ENCODE measurements around the gene MAST4.

MAST4 gene

DNA sequence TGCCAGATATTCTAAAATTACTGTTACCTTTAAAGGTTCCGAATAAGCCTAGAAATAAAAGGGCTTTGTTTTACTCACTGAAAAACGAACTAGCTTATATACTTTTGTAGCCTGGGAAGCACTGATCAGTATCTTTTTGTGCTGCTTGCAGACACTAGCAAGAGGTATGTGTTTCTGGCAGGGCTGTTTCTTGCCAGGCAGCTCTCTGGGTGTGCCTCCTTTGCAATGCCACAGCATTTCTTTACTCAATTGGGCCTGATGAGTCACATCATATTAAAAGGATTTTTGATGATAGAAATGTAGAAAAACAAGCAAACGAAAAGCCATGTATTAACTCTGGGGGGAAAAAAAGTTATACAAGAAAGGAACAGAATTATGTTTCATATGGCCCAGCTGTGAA lies 564.8 kb downstream of the MAST4 start:
- DNase-seq (ENCODE audit: low spot score): no peak
- TF ChIP-seq, protein P1, sequence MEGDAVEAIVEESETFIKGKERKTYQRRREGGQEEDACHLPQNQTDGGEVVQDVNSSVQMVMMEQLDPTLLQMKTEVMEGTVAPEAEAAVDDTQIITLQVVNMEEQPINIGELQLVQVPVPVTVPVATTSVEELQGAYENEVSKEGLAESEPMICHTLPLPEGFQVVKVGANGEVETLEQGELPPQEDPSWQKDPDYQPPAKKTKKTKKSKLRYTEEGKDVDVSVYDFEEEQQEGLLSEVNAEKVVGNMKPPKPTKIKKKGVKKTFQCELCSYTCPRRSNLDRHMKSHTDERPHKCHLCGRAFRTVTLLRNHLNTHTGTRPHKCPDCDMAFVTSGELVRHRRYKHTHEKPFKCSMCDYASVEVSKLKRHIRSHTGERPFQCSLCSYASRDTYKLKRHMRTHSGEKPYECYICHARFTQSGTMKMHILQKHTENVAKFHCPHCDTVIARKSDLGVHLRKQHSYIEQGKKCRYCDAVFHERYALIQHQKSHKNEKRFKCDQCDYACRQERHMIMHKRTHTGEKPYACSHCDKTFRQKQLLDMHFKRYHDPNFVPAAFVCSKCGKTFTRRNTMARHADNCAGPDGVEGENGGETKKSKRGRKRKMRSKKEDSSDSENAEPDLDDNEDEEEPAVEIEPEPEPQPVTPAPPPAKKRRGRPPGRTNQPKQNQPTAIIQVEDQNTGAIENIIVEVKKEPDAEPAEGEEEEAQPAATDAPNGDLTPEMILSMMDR (IDR thresholded peaks at IDR 0.05; ENCODE audit: borderline replicate concordance, control extremely low read depth, extremely low read depth, insufficient read depth, missing control alignments): no peak
- in situ Hi-C loops (cut with MboI; ENCODE audit: low sequenced_read_pairs, unreplicated experiment): no loop called here

DNA sequence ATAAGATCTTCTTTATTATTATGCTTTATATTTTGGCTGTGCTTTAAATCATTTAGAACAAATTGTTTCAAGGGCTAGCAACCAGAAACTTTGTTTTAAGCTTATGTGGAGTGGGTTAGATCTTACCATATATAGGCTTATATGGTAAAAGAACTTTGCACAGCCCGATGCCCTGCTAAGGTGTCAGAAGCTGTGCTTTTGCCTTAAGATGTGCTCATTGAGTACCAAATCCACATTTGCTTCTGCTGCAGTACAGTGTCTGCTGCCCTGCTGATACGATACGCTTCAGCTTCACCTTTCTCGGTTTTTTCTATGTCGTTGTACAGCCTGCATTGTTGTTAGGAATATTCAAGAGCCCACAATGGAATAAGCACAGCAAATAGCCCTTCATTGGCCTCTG lies 565.6 kb downstream of the MAST4 start:
- DNase-seq (ENCODE audit: low spot score): no peak
- in situ Hi-C loops (cut with MboI; ENCODE audit: low sequenced_read_pairs, unreplicated experiment): no loop called here
- TF ChIP-seq, protein P1 (IDR thresholded peaks at IDR 0.05; ENCODE audit: borderline replicate concordance, control extremely low read depth, extremely low read depth, insufficient read depth, missing control alignments): no peak

- no peak for DNase-seq (ENCODE audit: low spot score)
- in situ Hi-C loops (cut with MboI; ENCODE audit: low sequenced_read_pairs, unreplicated experiment): no loop called here
- TF ChIP-seq, protein P1 (IDR thresholded peaks at IDR 0.05; ENCODE audit: borderline replicate concordance, control extremely low read depth, extremely low read depth, insufficient read depth, missing control alignments): no peak
These were observed 567.1 kb downstream of the MAST4 start for GRCh38 chr5:67163231-67163756.

DNA sequence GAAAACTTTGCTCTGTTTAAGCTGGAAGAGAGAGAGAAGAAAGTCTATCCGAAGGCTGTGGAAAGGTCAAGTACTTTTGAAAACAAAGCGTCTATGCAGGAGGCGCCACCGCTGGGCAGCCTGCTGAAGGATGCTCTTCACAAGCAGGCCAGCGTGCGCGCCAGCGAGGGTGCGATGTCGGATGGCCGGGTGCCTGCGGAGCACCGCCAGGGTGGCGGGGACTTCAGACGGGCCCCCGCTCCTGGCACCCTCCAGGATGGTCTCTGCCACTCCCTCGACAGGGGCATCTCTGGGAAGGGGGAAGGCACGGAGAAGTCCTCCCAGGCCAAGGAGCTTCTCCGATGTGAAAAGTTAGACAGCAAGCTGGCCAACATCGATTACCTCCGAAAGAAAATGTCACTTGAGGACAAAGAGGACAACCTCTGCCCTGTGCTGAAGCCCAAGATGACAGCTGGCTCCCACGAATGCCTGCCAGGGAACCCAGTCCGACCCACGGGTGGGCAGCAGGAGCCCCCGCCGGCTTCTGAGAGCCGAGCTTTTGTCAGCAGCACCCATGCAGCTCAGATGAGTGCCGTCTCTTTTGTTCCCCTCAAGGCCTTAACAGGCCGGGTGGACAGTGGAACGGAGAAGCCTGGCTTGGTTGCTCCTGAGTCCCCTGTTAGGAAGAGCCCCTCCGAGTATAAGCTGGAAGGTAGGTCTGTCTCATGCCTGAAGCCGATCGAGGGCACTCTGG lies 567.8 kb downstream of the MAST4 start:
- in situ Hi-C loops (cut with MboI; ENCODE audit: low sequenced_read_pairs, unreplicated experiment): no loop called here
- TF ChIP-seq, protein P1 (IDR thresholded peaks at IDR 0.05; ENCODE audit: borderline replicate concordance, control extremely low read depth, extremely low read depth, insufficient read depth, missing control alignments): no peak

GRCh38 chr5:67164856-67165525 lies 568.8 kb downstream of the MAST4 start:
- DNase-seq (ENCODE audit: low spot score): peak; percentile 24
- in situ Hi-C loops (cut with MboI; ENCODE audit: low sequenced_read_pairs, unreplicated experiment): no loop called here
- TF ChIP-seq, protein P1 (IDR thresholded peaks at IDR 0.05; ENCODE audit: borderline replicate concordance, control extremely low read depth, extremely low read depth, insufficient read depth, missing control alignments): no peak

More for the DNA sequence above, 567.8 kb downstream of the MAST4 start:
- peak; percentile 17 for DNase-seq (ENCODE audit: low spot score)

DNA sequence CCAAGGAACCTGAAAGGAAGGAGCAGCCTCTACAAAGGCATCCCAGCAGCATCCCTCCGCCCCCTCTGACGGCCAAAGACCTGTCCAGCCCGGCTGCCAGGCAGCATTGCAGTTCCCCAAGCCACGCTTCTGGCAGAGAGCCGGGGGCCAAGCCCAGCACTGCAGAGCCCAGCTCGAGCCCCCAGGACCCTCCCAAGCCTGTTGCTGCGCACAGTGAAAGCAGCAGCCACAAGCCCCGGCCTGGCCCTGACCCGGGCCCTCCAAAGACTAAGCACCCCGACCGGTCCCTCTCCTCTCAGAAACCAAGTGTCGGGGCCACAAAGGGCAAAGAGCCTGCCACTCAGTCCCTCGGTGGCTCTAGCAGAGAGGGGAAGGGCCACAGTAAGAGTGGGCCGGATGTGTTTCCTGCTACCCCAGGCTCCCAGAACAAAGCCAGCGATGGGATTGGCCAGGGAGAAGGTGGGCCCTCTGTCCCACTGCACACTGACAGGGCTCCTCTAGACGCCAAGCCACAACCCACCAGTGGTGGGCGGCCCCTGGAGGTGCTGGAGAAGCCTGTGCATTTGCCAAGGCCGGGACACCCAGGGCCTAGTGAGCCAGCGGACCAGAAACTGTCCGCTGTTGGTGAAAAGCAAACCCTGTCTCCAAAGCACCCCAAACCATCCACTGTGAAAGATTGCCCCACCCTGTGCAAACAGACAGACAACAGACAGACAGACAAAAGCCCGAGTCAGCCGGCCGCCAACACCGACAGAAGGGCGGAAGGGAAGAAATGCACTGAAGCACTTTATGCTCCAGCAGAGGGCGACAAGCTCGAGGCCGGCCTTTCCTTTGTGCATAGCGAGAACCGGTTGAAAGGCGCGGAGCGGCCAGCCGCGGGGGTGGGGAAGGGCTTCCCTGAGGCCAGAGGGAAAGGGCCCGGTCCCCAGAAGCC lies 569.6 kb downstream of the MAST4 start:
- TF ChIP-seq, protein P1 (IDR thresholded peaks at IDR 0.05; ENCODE audit: borderline replicate concordance, control extremely low read depth, extremely low read depth, insufficient read depth, missing control alignments): peak; percentile 85
- in situ Hi-C loops (cut with MboI; ENCODE audit: low sequenced_read_pairs, unreplicated experiment): no loop called here
- DNase-seq (ENCODE audit: low spot score): peak; percentile 91

Measured in GM13976 (cell line).